Measurements from ENCODE around the gene AKT1S1. TPM values are rescaled to one million over a fixed set of nuclear protein-coding genes. Genes with fewer than 3 reads are reported as not detected.

The AKT1S1 gene
- total RNA-seq, 1 donor from 2014 or later: 52.0 TPM

GRCh38 chr19:49851456-49852259, 25.5 kb downstream of the AKT1S1 start:
- Mint-ChIP-seq H3K27me3 (ENCODE audit: low read depth) (no peaks in the 10 kb centered on the region), H3K4me3 (ENCODE audit: unreplicated experiment) (peak overlapping the region; percentile 77), H3K4me1 (ENCODE audit: low read depth) (peaks cover 43% of the 10 kb centered on the region), H3K27ac (ENCODE audit: unreplicated experiment) (peak overlapping the region; percentile 70), H3K36me3 (ENCODE audit: low read depth) (peaks cover 9% of the 10 kb centered on the region), H3K9me3 (ENCODE audit: low read depth) (peaks cover 9% of the 10 kb centered on the region)
- no peak for TF ChIP-seq CTCF (IDR thresholded peaks at IDR 0.05)
- DNase-seq (ENCODE audit: low spot score): peak; percentile 77

- H3K4me3 Mint-ChIP-seq (ENCODE audit: unreplicated experiment): peak within 1 kb of the TSS; percentile 81
- peaks cover 9% of the 10 kb centered on the region for H3K9me3 Mint-ChIP-seq (ENCODE audit: low read depth)
- H3K27ac Mint-ChIP-seq (ENCODE audit: unreplicated experiment): peak within 1 kb of the TSS; percentile 98
- no peak for TF ChIP-seq CTCF (IDR thresholded peaks at IDR 0.05)
- H3K27me3 Mint-ChIP-seq (ENCODE audit: low read depth): no peaks in the 10 kb centered on the region
- peak; percentile 96 for DNase-seq (ENCODE audit: low spot score)
- peaks cover 47% of the 10 kb centered on the region for H3K4me1 Mint-ChIP-seq (ENCODE audit: low read depth)
- H3K36me3 Mint-ChIP-seq (ENCODE audit: low read depth): peaks cover 8% of the 10 kb centered on the region
These were observed 26.4 kb downstream of the AKT1S1 start, which contains the start of gene PTOV1 for GRCh38 chr19:49850487-49851342. PTOV1 (plus strand) TSS chr19:49851159.

GRCh38 chr19:49850221-49850486, 27.0 kb downstream of the AKT1S1 start:
- DNase-seq (ENCODE audit: low spot score): no peak
- H3K4me3 Mint-ChIP-seq (ENCODE audit: unreplicated experiment): peak overlapping the region; percentile 81
- H3K4me1 Mint-ChIP-seq (ENCODE audit: low read depth): peaks cover 50% of the 10 kb centered on the region
- no peak for TF ChIP-seq CTCF (IDR thresholded peaks at IDR 0.05)
- H3K27ac Mint-ChIP-seq (ENCODE audit: unreplicated experiment): peak overlapping the region; percentile 98
- peaks cover 5% of the 10 kb centered on the region for H3K36me3 Mint-ChIP-seq (ENCODE audit: low read depth)
- H3K9me3 Mint-ChIP-seq (ENCODE audit: low read depth): peaks cover 9% of the 10 kb centered on the region
- no peaks in the 10 kb centered on the region for H3K27me3 Mint-ChIP-seq (ENCODE audit: low read depth)

- H3K27me3 Mint-ChIP-seq (ENCODE audit: low read depth): no peaks in the 10 kb centered on the region
- peaks cover 53% of the 10 kb centered on the region for H3K4me1 Mint-ChIP-seq (ENCODE audit: low read depth)
- no peak for DNase-seq (ENCODE audit: low spot score)
These were observed 27.5 kb downstream of the AKT1S1 start for GRCh38 chr19:49849433-49850220.

More at GRCh38 chr19:49849433-49850220, 27.5 kb downstream of the AKT1S1 start:
- no peak for TF ChIP-seq CTCF (IDR thresholded peaks at IDR 0.05)
- H3K27ac Mint-ChIP-seq (ENCODE audit: unreplicated experiment): peak overlapping the region; percentile 98
- peaks cover 9% of the 10 kb centered on the region for H3K9me3 Mint-ChIP-seq (ENCODE audit: low read depth)
- peaks cover 5% of the 10 kb centered on the region for H3K36me3 Mint-ChIP-seq (ENCODE audit: low read depth)
- peak overlapping the region; percentile 81 for H3K4me3 Mint-ChIP-seq (ENCODE audit: unreplicated experiment)
